Osteoblast (primary cell): Measurements from ENCODE around the gene C4orf50. TPM values are rescaled to one million over a fixed set of nuclear protein-coding genes. Genes with fewer than 3 reads are reported as not detected.

Source experiments
- DNase-seq: peaks from one replicate; pipeline ENCODE4 v3.0.0; 2011; ENCODE audit warnings: low spot score, mixed read lengths; ENCODE audit not compliant: insufficient read length; ENCODE audit errors: missing footprints
- H2AFZ ChIP-seq: 2 replicates; pipeline ENCODE4 v1.6.0; 2011; ENCODE audit warnings: mild to moderate bottlenecking, low read length
- H3K27ac ChIP-seq: 2 replicates; pipeline ENCODE4 v1.5.1; 2011; ENCODE audit warnings: mild to moderate bottlenecking, low read depth, low read length, moderate library complexity
- H3K27me3 ChIP-seq: 2 replicates; pipeline ENCODE4 v1.6.0; 2012; ENCODE audit warnings: mild to moderate bottlenecking, control low read depth, inconsistent platforms, low read length, moderate library complexity; ENCODE audit not compliant: insufficient read depth
- H3K36me3 ChIP-seq: 2 replicates; pipeline ENCODE4 v1.5.1; 2011; ENCODE audit warnings: mild to moderate bottlenecking, low read length, control low read depth, moderate library complexity; ENCODE audit not compliant: insufficient read depth
- H3K4me1 ChIP-seq: 2 replicates; pipeline ENCODE4 v1.5.1; 2011; ENCODE audit warnings: mild to moderate bottlenecking, low read length, control low read depth, moderate library complexity; ENCODE audit not compliant: insufficient read depth
- H3K4me2 ChIP-seq: 2 replicates; pipeline ENCODE4 v1.6.0; 2011; ENCODE audit warnings: mild to moderate bottlenecking, low read length; ENCODE audit not compliant: insufficient read depth
- H3K4me3 ChIP-seq: fragments of 200-600 bp; sonication (generic); 3 replicates; pipeline ENCODE4 v1.5.1; 2012; ENCODE audit warnings: mild to moderate bottlenecking, low read length, inconsistent platforms; ENCODE audit not compliant: insufficient read depth
- H3K79me2 ChIP-seq: 2 replicates; pipeline ENCODE4 v1.6.0; 2012; ENCODE audit warnings: mild to moderate bottlenecking, low read length, control low read depth, inconsistent platforms; ENCODE audit not compliant: insufficient read depth
- H3K9me3 ChIP-seq: 2 replicates; pipeline ENCODE4 v1.5.1; 2011; ENCODE audit warnings: low read depth, low read length, control low read depth
- H4K20me1 ChIP-seq: 2 replicates; pipeline ENCODE4 v1.6.0; 2012; ENCODE audit warnings: mild to moderate bottlenecking, low read length, control low read depth; ENCODE audit not compliant: insufficient read depth
- CTCF ChIP-seq: IDR thresholded peaks from 2 replicates; pipeline ENCODE4 v1.5.1; 2011; ENCODE audit warnings: mild to moderate bottlenecking, low read depth, low read length, moderate library complexity; ENCODE audit errors: extremely low read depth
- total RNA-seq: library from RNA; depleted of rRNA; stranded (reverse); fragments of >200 nt; gene quantifications from 2 replicates; pipeline ENCODE4 v1.2.3, GENCODE V29; 2012

Gene C4orf50
- total RNA-seq, 1 donor, result not detected

- DNase-seq, result no peak
Measured at GRCh38 chr4:6032249-6033244, 14.3 kb upstream of the C4orf50 start.

GRCh38 chr4:6031846-6032245 is 13.6 kb upstream of the C4orf50 start:
- no peak for DNase-seq
- no peak overlapping the region for H3K4me2 ChIP-seq
- no peak for TF ChIP-seq CTCF
- H3K27me3 ChIP-seq, result no peaks in the 10 kb centered on the region
- H3K4me1 ChIP-seq, result no peaks in the 10 kb centered on the region
- H4K20me1 ChIP-seq, result no peaks in the 10 kb centered on the region
- H3K36me3 ChIP-seq, result no peaks in the 10 kb centered on the region
- no peak overlapping the region for H3K27ac ChIP-seq
- H3K79me2 ChIP-seq, result no peaks in the 10 kb centered on the region
- H2AFZ ChIP-seq, result no peak overlapping the region
- H3K9me3 ChIP-seq, result no peaks in the 10 kb centered on the region
- H3K4me3 ChIP-seq, result no peak overlapping the region

More at GRCh38 chr4:6032249-6033244, 14.3 kb upstream of the C4orf50 start:
- Histone ChIP-seq H3K4me1 (no peaks in the 10 kb centered on the region), H3K27me3 (no peaks in the 10 kb centered on the region), H3K79me2 (no peaks in the 10 kb centered on the region), H3K36me3 (no peaks in the 10 kb centered on the region), H2AFZ (no peak overlapping the region), H3K4me2 (no peak overlapping the region), H3K4me3 (no peak overlapping the region), H3K27ac (no peak overlapping the region), H4K20me1 (no peaks in the 10 kb centered on the region), H3K9me3 (no peaks in the 10 kb centered on the region)
- no peak for TF ChIP-seq CTCF

GRCh38 chr4:6030679-6031078 is 12.4 kb upstream of the C4orf50 start:
- Histone ChIP-seq H3K27ac (no peak overlapping the region), H3K36me3 (no peaks in the 10 kb centered on the region), H3K4me2 (no peak overlapping the region), H3K9me3 (no peaks in the 10 kb centered on the region), H3K4me3 (no peak overlapping the region), H3K4me1 (no peaks in the 10 kb centered on the region), H3K27me3 (no peaks in the 10 kb centered on the region), H2AFZ (no peak overlapping the region), H3K79me2 (no peaks in the 10 kb centered on the region), H4K20me1 (no peaks in the 10 kb centered on the region)
- no peak for DNase-seq
- no peak for TF ChIP-seq CTCF

GRCh38 chr4:6029254-6029653 is 11.0 kb upstream of the C4orf50 start:
- TF ChIP-seq CTCF, result no peak
- no peaks in the 10 kb centered on the region for H3K4me1 ChIP-seq
- no peaks in the 10 kb centered on the region for H4K20me1 ChIP-seq
- no peaks in the 10 kb centered on the region for H3K27me3 ChIP-seq
- H3K4me3 ChIP-seq, result no peak overlapping the region
- H3K79me2 ChIP-seq, result no peaks in the 10 kb centered on the region
- no peak overlapping the region for H3K4me2 ChIP-seq
- H2AFZ ChIP-seq, result no peak overlapping the region
- H3K9me3 ChIP-seq, result no peaks in the 10 kb centered on the region
- DNase-seq, result no peak
- H3K36me3 ChIP-seq, result no peaks in the 10 kb centered on the region
- H3K27ac ChIP-seq, result no peak overlapping the region
